ENCODE data around the gene METTL1.

METTL1 gene

DNA sequence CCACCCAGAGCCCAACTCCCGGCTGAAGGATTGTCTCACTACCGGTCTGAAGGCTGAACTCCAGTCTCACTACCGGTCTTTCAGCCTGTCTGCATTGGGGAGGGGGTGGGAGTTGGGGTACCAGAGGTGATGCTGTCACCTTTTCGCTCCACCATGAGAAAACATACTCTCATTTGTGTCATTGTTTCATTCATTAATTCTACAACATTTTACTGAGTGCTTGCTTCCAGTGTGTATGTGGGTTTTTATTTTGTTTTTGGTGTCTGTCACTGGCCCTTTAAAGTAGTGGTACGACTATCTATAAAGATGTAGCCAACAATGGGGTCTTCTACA lies 19.3 kb downstream of the METTL1 start:
- DNase-seq, result no peak

DNA sequence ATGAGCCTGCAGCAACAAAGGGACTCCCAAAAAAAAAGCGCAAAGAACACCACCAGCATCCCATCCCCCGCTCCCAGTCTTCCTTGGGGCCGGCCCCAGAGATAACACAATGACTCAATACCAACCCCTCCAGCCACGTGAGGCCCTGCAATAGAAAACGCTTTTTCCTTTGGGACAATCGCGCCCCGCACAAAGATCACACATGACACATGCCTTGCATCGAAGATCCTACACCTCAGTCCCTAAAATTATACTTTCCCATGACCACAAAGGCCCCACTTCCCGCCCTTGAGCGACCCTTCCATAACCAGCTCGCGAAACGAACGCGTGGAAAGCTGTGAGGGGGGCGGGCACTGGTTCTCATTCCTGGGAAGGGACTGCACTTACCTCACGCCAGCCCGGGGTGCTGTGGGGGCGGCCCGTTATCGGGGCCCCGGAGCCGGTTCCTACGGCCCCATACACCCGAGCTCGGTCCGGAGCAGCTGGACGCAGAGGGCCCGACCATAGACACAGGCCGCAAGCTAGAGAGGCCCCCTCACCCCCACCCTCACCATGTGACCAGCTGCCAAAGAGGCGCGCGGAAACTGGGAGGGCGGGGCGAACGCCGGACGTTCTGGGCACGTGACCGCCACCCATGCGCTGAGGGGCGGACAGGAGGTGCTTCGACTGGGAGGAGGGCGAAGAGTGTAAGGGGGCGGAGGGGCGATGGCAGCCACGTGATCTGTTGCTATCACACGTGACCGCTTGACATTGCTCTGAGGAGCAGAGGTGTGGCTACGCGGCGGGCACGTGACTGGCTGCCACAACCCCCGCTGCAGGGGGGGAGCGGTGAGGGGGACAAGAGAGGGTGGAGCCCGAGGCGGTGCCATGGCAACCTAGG lies 19.9 kb downstream of the METTL1 start, which contains the start of gene CDK4:
Gene CDK4 (minus strand): TSS at position 523 of the 880 bp plus-strand sequence. CDS start 593 bp downstream, outside the sequence.
- peak; percentile 100 for DNase-seq

DNA sequence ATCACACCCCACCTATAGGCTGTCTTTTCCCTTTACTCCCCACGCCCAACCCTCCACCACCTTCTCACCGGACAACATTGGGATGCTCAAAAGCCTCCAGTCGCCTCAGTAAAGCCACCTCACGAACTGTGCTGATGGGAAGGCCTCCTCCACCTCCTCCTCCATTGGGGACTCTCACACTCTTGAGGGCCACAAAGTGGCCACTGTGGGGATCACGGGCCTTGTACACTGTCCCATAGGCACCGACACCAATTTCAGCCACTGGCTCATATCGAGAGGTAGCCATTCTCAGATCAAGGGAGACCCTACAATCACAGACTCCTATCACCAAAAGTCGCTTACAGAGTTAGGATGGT lies 20.5 kb downstream of the METTL1 start:
- DNase-seq, result no peak

DNA sequence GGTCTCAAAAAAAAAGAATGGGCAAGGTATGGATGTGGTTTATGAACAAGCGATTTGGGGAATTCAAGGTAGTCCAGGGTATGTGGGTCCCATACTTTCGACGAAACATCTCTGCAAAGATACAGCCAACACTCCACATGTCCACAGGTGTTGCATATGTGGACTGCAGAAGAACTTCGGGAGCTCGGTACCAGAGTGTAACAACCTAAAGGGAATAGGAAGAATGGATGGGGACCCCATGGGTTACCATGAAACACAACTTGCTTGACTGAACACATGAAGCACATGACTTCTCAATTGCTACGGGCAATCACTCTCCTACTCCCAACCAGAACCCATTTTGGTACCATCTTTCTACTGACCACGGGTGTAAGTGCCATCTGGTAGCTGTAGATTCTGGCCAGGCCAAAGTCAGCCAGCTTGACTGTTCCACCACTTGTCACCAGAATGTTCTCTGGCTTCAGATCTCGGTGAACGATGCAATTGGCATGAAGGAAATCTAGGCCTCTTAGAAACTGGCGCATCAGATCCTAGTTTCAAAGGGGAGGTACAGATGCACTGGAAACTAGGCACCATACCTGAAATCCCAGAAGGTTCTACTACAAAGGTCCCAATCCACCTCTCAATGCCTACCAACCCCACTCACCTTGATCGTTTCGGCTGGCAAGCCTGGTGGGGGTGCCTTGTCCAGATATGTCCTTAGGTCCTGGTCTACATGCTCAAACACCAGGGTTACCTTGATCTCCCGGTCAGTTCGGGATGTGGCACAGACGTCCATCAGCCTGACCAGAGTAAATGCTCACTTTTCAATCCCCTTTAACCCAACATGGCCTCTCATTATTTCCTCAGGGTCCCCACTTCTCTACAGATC lies 21.1 kb downstream of the METTL1 start:
- no peak for DNase-seq

DNA sequence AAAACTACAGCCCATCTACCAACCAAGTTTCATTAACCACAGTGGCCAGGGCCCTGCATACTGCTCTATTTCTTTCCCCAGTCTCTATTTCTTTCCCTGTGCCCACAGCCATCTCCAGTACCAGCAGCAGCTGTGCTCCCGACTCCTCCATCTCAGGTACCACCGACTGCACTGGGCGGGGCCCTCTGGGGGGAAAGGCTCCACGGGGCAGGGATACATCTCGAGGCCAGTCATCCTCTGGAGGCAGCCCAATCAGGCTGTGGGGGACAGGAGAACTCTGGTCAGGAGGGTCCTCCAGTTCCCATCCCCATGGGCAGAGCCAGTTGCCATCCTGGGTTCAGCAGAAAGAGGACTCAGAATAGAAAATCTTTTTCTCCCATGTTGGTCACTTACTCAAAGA lies 22.8 kb downstream of the METTL1 start:
- DNase-seq, result no peak

DNA sequence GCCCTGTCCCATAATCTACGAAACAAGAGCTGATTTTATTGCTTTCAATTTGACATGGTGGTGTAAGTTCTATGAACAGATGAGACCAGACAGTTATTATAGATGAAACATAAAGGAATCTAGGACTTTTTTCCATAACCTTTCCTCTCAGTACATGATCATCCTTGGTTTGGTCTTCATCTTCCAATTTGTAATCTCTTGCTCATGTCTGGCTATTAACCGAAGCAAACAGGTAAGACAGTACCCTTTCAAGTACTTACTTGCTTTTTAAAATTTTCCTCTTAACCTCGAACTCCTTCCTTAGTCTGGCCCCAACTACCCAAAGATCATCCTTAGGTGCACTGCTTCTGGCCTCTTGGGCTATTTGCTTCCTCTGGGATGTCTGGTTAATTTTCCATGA lies 25.9 kb downstream of the METTL1 start:
- DNase-seq, result no peak

DNA sequence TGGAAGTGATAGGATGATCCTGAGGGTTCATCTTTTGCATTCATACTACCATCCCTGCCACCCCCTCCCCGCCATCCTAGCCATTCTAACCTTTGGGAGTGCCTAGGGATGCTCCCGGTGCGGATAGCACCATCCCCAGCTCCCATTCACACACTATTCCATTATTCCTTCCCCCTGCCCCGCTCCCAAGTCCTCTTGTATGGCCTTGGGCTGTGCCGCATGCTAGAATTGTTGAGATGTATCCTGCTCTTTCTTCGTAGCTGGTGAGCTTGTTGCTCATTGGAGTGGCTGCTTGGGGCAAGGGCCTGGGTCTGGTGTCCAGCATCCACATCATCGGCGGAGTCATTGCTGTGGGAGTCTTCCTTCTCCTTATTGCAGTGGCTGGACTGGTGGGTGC lies 26.4 kb downstream of the METTL1 start:
- peak; percentile 40 for DNase-seq

DNA sequence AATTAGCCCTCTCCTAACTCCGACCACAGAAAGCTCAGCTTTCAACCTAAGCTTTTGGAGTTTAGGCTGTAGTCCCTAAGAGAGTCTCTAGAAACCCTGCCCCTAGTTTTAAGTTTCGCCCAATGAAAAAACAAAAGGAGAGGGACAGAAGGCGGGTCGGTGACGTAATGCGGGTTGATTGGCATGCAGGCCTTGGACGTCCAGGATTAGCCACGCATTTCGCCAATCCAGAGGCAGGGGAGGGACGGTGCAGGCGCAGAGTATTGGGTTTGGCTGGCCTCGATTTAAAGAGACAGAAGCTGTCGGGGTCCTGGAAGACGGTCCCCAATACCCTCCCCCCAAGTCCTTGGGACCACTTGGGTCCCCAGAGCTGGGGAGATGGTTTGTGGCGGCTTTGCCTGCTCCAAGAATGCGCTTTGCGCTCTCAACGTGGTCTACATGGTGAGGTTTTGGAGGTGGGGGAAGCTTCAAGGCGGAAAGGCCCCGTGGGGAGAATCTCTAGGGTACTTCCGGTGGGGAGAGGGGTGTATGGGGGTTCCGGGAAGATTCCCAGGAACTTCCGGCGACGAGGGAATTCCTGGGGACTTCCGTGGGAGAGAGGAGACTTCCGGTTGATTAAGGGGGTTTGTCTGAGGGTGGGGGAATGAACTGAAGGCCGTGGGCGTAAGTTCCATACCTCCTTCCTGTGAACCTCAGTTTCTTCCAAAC lies 27.0 kb downstream of the METTL1 start, which contains the start of gene TSPAN31:
Gene TSPAN31 (plus strand): TSS at position 263 of the 708 bp plus-strand sequence. CDS start 116 bp downstream, at position 379.
- peak; percentile 99 for DNase-seq

DNA sequence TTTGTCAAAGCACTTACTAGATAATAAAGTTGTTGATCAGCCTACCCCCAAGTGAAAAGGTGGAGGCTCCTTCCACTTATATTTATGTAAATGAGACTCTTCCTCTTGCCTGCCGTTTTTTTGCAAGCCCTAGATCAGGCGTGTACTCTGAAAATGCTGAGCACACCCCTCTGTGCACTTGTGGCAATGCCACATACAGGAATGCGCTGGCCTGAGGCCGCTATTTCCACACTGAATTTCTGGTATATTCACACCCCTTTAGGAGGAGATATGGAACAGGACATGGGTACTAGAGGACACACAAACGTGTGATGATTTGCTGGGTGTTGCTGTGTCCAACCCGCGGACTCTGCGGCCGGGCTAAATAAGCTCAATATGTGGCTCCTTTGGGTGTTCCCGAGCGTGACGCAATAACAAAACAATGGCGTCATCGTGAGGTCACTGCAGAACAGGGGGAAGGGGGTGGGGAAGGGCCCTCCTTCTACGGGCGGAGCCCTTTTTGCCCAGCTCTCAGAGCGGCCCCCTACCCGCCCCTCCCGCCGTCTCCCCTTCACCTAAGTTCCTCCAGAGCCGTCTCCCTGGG lies 27.6 kb downstream of the METTL1 start:
- DNase-seq, result no peak

DNA sequence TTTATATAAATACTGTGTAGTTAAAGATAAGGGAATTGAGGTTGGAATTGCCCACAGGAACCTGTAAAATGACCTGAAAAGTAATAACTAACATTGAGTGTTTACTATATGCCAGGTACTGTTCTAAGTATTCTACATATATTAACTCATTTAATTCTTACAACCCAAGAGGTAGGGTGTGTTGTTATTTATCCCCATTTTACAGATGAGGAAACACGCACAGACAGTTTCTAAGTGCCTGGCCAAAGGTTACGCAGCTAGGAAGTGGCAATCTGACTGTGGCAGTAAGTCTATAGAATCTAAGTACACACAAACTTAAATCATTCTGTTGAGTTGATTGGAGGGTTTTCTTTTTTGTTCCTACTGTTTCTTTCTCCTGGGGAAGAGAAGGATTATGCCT lies 28.1 kb downstream of the METTL1 start:
- DNase-seq, result peak; percentile 4

DNA sequence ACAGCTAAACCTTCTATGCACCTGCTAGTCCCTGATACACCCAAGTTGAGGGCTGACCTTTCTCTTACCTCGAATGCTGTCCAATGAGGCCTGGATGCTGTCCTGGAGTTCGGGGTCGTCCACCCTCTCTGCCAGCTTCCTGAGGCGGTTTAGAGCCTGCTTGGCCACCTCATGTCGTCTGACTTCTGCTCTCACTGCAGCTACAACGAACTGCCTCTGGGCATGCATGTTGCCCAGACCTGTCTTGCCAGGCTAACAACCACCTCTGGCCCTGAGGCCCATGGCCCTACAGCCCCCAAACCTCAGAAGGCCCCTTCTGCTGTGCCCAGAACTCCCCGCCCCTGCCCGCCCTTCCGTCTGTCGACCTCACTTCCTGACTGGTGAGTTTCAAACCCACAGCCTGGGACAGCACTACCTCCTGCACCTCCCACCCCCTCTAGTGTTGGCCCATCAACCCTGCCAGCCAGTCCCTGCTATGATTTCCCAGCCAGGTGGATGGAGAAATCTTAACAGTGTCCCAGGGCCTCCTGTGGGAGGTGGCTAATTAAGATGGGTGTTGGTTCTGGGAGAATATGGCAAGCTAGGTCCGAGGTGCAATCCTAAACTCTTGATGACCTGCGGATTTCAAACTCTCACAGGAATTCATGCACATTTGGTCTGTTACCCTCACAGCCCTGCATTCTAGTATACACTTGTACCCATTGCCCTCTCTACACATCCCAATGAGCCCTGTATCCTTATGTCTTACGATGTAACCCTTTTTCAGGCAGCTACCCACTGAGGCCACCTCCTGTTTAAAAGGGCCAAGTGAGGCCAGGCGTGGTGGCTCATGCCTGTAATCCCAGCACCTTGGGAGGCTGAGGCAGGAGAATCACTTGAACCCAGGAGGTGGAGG lies 29.8 kb downstream of the METTL1 start:
- peak; percentile 92 for DNase-seq

DNA sequence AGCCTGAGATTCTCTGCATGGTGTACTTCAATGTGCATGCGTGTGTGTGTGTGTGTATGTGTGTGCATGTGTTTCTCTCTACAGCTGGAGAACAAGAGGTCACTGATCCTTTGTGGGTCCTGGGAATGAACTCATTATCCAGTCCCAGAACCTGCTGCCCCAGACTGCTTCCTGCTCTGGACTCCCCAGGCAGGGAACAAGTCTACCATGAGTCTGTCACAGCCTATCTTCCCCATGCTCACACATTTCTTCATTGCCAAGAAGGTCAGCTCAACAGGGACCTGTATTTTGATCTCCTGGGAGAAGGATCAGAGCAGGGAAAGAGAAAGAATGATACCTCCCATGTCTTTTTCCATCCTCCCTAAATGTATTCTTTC lies 30.5 kb downstream of the METTL1 start:
- peak; percentile 6 for DNase-seq

DNA sequence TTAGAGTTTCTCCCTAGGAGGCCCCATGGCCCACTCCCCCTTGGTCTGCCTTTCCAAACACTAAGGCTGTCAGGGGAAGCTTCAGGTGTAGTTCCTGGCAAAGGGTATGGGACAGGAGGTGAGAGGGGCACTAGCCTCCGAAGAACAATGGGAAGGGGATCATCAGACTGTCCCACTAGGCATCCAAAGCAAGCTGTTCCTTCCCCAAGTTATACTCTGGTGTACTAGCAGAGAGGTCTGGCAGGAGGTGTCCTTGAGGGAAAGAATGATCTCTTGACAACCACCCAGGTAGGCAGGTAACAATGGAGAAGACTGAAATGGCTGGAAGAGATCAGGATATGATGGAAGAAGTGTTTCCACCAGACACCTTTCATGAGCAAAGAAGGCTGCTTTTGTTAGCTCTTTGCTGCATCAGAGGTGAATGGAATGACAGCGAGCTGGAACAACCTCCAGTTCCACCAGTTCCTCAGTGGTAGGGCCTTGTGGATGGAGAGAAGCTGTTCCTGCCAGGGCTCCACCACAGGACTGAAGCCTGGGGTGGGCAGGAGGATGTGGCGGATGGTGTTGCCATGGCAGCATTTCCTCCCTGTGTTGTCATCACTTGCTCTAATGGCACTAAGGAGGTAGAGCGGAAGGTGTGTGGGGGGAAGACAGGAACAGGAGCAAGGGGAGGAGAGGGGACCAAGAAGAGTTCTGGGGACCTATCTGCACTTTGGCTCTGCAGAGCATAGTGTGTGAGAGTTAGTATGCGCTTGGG lies 31.1 kb downstream of the METTL1 start:
- peak; percentile 87 for DNase-seq

DNA sequence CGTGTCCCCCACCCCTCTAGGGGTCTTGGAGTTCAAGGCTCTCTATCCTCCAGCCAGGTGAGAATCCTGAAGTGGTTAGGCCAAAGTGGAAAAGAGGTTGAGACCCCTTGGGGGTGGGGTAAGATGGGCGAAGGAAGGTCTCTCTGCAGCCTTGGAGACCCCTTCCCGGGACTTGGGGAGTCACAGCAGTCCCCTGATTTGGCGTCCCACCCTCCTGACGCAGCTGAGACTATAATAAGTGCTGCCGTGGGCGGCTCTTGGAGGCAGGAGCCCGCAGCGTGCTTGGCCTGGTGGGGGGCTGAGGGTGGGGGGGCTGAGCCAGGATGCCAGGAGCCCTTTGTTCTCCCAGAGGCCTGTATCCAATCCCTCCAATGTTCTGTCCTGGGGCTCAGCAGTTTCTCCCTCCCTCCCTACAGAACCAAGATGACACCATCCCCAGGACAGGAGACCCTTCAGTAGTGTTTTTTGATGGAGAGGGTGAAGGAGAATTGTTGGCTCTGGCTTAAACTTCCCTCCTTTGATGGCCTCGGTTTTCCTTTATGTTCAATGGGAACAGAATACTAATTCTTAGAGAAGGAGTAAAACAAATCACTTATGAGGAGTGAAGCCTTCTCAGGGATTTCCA lies 31.9 kb downstream of the METTL1 start:
- no peak for DNase-seq

DNA sequence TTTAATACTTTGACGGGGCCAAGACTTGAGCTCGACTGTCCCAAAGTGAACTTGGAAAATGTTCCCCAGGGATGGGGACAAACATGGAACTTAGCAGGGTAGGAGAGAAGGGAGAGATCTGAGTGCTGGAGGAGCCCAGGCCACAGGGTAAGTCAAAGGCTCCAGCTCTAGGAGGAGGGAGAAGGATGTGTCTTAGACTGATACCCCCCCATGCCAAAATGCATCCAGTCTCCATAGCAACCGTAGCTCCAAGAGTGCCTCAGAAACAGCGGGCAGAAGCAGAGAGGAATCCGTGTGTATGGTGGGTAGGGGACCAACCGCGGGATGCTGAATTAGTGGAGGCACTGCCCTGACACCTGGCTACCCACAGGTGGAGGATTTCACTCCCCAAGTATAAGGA lies 32.5 kb downstream of the METTL1 start:
- DNase-seq, result peak; percentile 23

DNA sequence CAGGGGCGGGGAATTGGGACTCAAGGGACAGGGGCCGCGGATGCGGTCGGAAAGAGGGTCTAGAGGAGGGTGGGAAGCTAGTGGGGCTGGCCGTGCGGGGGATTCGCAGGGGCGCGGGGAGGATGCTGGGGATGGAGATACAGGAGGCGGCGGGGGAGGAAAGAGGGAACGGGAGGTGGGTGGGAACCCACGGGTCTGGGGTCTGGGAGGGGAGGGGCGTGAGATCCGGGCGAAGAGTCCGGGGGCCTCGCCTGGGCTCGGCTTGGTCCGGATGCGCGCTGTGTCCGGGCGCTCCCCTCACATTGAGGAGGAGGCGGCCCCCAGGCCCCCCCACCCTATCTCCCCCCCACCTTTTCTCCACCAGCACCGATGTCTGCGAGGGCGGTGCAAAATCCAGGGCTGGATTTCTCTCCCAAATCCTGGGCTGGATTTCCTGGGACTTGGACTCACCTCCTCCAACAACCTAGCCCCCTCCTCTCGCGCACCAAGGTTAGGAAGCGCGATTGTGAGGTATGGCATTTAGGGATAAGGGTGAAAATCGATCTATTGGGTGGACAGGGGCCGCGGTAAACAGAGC lies 33.2 kb downstream of the METTL1 start, which contains the start of gene AGAP2:
Gene AGAP2 (minus strand): TSS at position 82 of the 577 bp plus-strand sequence. CDS start 496 bp downstream, outside the sequence.
- no peak for DNase-seq

DNA sequence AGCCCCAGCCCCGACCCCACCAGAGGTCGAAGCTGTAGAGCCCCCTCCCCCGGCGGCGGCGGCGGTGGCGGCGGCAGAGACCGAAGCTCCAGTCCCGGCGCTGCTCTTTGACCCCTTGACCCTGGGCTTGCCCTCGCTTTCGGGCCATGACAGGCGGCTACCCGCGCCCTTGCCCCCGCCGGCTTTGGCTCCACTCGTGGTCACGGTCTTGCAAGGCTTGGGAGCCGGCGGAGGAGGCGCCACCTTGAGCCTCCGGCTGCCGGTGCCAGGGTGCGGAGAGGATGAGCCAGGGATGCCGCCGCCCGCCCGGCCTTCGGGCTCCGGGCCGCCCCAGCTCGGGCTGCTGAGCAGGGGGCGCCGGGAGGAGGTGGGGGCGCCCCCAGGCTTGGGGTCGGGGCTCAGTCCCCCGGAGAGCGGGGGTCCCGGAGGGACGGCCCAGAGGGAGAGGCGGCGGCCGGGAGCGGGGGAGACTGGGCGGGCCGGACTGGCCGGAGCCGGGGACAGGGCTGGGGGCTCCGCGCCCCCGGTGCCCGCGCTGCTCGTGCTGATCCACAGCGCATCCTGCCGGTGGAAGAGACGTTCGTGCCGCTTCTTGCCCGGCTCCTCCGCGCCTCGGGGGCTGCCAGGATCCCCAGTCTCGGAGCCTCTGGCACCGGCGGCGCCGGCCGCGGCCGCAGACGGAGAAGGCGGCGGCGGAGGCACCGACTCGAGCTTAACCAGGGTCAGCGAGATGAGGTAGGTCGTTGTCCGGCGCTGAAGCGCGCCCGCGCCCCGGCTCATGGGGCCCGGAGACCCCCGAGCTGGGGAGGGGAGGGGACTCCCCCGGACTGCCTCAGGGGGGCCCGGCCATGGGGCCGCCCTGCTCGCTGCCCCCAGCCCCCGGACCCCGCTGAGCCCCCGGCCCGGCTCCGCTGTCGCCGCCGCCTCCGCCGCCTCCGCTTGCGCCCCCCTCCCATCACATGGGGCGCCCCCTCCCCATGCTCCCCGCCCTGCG lies 34.1 kb downstream of the METTL1 start:
- no peak for DNase-seq

DNA sequence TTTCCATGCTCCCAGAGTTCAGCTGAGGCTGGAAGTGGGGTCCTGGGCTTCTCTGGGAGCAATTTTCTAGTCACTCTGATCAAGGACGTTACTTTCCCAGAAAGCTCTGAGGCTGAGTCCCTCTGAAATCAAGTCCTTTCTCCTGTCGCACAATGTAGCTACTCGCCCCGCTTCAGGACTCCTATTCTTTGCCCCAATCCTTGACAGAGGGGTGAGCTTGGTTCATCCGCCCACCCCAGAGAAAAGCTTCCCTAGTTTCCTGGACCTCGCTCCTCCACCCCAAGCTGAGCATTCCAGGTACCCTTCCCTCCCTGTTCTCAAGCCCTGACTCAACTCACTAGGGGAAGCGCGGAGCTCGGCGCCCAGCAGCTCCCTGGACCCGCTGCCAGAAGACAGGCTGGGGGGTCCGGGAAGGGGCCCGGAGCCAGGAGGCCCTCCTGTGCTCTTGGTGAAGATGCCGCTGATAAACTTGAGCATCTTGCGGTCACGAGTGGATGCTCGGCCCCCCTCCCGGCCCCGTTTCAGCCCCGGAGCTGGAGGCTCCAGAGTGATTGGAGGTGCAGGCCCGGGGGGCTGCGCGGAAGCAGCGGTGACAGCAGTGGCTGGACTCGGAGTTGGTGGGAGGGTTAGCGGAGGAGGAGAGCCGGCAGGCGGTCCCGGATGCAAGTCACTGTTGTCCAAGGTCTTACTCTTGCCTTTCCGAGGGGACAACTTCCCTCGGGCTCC lies 35.0 kb downstream of the METTL1 start:
- no peak for DNase-seq
